ENCODE results near the gene GNAT3. TPM values are rescaled to one million over a fixed set of nuclear protein-coding genes. Genes with fewer than 3 reads are reported as not detected.

Gene GNAT3
- total RNA-seq, 1 experiment from 2014 or later: not detected

GRCh38 chr7:80463272-80463920 is 48.5 kb downstream of the GNAT3 start:
- RAD21 ChIA-PET (ENCODE audit: low non-redundant PET in 1 of 2, low total read pairs in 2 of 2, uncharacterized antibody in 2 of 2, unreplicated experiment in 2 of 2): no interaction called here
- CTCF ChIA-PET: no interaction called here
- no peak overlapping the region for H3K9ac ChIP-seq (ENCODE audit: low read length)
- no peaks in the 10 kb centered on the region for H3K27me3 ChIP-seq (ENCODE audit: insufficient read depth, low read length)
- no peaks in the 10 kb centered on the region for H3K9me3 ChIP-seq (ENCODE audit: control insufficient read depth in 1 of 2, insufficient read depth in 1 of 2, low read depth in 1 of 2, low read length in 2 of 2)
- no peak for TF ChIP-seq FOSL1 (IDR thresholded peaks at IDR 0.05; ENCODE audit: low read depth)
- TF ChIP-seq POLR2AphosphoS5 (IDR thresholded peaks at IDR 0.05; ENCODE audit: low read depth, low read length): no peak
- no peak for TF ChIP-seq CEBPB (IDR thresholded peaks at IDR 0.05; ENCODE audit: low read depth)
- TF ChIP-seq MAX (IDR thresholded peaks at IDR 0.05): no peak
- TF ChIP-seq RAD21 (IDR thresholded peaks at IDR 0.05; ENCODE audit: low read depth): no peak
- no peak for TF ChIP-seq ELF1 (IDR thresholded peaks at IDR 0.05; ENCODE audit: borderline replicate concordance, low read depth)
- TF ChIP-seq ZFX (IDR thresholded peaks at IDR 0.05): no peak
- no peak for TF ChIP-seq EZH2 (IDR thresholded peaks at IDR 0.05)
- no peak for TF ChIP-seq JUND (IDR thresholded peaks at IDR 0.05)
- no peak for TF ChIP-seq SIN3A (IDR thresholded peaks at IDR 0.05; ENCODE audit: low read depth)
- TF ChIP-seq SP1 (IDR thresholded peaks at IDR 0.05; ENCODE audit: low read depth): no peak
- no peak for TF ChIP-seq REST (IDR thresholded peaks at IDR 0.05; ENCODE audit: low read depth)
- no peak for TF ChIP-seq EGR1 (IDR thresholded peaks at IDR 0.05; ENCODE audit: low read depth)
- TF ChIP-seq CTCF (IDR thresholded peaks at IDR 0.05 in 2 of 3, conservative IDR thresholded peaks at IDR 0.05 in 1 of 3; ENCODE audit: borderline replicate concordance in 1 of 3, insufficient read depth in 1 of 3, low read depth in 2 of 3, low read length in 2 of 3): no peak
- no peak for TF ChIP-seq EZH2phosphoT487 (IDR thresholded peaks at IDR 0.05; ENCODE audit: borderline replicate concordance)
- no peak for TF ChIP-seq POLR2A (IDR thresholded peaks at IDR 0.05; ENCODE audit: borderline replicate concordance, extremely low read depth, insufficient read depth, insufficient read length)
- no peak for TF ChIP-seq YY1 (IDR thresholded peaks at IDR 0.05; ENCODE audit: extremely low read depth, insufficient replicate concordance, low read depth, low read length)
- no peak for TF ChIP-seq TCF7L2 (IDR thresholded peaks at IDR 0.05; ENCODE audit: borderline replicate concordance, extremely low read depth, insufficient read depth, insufficient read length)
- TF ChIP-seq CBX3 (IDR thresholded peaks at IDR 0.05; ENCODE audit: low read depth): no peak
- TF ChIP-seq, protein P1, sequence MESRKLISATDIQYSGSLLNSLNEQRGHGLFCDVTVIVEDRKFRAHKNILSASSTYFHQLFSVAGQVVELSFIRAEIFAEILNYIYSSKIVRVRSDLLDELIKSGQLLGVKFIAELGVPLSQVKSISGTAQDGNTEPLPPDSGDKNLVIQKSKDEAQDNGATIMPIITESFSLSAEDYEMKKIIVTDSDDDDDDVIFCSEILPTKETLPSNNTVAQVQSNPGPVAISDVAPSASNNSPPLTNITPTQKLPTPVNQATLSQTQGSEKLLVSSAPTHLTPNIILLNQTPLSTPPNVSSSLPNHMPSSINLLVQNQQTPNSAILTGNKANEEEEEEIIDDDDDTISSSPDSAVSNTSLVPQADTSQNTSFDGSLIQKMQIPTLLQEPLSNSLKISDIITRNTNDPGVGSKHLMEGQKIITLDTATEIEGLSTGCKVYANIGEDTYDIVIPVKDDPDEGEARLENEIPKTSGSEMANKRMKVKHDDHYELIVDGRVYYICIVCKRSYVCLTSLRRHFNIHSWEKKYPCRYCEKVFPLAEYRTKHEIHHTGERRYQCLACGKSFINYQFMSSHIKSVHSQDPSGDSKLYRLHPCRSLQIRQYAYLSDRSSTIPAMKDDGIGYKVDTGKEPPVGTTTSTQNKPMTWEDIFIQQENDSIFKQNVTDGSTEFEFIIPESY (IDR thresholded peaks at IDR 0.05; ENCODE audit: extremely low read depth, insufficient replicate concordance, low read length): no peak
- no peak overlapping the region for H3K4me2 ChIP-seq (ENCODE audit: low read length)
- H3K4me3 ChIP-seq (replicated peaks in 1 of 2; ENCODE audit: low read depth in 1 of 2, low read length in 2 of 2): no peak overlapping the region
- H3K79me2 ChIP-seq (ENCODE audit: insufficient read depth, low read length): no peaks in the 10 kb centered on the region
- ATAC-seq (no peak), DNase-seq (ENCODE audit: low read depth, low spot score) (no peak)
- H4K20me1 ChIP-seq (ENCODE audit: insufficient read depth): no peaks in the 10 kb centered on the region
- POLR2A ChIA-PET: no interaction called here
- H3K9me2 ChIP-seq (ENCODE audit: insufficient read depth): no peaks in the 10 kb centered on the region
- no TSS peak for BruUV-seq (replicated peaks)
- H2AFZ ChIP-seq (ENCODE audit: low read depth, low read length, poor library complexity, severe bottlenecking): no peak overlapping the region
- H3K27ac ChIP-seq (ENCODE audit: low read depth, low read length): no peak overlapping the region
- intact Hi-C loops (cut with micrococcal nuclease): no loop called here
- H3K36me3 ChIP-seq (ENCODE audit: control insufficient read depth in 1 of 2, insufficient read depth in 2 of 2, low read length in 2 of 2): no peaks in the 10 kb centered on the region
- peaks cover 10 to 11% of the 10 kb centered on the region in 2 experiments for H3K4me1 ChIP-seq (ENCODE audit: control insufficient read depth in 1 of 2, insufficient read depth in 2 of 2, low read length in 2 of 2)

Measured in HCT116 (cell line).